NCI-H1417 treated with DMSO at 0.1 percent for 48 hours (cell line): Measurements from ENCODE around the gene RPN2.
A peak's percentile ranks its signal among the peaks of the same experiment; 100 is the strongest.

ENCODE experiments used
- DNase-seq: peaks from one replicate; lab custom pipeline; 2025; lab: John Stamatoyannopoulos, UW

The RPN2 gene

DNA sequence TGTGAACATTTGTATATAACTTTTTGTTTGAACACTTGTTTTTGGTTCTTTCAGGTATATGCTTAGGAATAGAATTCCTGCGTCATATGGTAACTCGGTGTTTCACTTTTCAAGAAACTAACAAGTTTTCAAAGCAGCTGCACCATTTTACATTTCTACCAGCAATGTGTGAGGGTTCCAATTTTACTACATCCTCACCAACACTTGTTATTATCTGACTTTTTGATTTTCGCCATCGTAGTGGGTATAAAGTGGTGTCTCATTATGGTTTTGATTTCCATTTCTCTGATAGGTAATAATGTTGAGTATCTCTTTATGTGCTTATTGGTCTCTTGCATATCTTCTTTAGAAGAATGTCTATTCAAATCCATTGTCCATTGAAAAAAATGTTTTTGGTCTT lies 39.8 kb downstream of the RPN2 start:
- DNase-seq = no peak

DNA sequence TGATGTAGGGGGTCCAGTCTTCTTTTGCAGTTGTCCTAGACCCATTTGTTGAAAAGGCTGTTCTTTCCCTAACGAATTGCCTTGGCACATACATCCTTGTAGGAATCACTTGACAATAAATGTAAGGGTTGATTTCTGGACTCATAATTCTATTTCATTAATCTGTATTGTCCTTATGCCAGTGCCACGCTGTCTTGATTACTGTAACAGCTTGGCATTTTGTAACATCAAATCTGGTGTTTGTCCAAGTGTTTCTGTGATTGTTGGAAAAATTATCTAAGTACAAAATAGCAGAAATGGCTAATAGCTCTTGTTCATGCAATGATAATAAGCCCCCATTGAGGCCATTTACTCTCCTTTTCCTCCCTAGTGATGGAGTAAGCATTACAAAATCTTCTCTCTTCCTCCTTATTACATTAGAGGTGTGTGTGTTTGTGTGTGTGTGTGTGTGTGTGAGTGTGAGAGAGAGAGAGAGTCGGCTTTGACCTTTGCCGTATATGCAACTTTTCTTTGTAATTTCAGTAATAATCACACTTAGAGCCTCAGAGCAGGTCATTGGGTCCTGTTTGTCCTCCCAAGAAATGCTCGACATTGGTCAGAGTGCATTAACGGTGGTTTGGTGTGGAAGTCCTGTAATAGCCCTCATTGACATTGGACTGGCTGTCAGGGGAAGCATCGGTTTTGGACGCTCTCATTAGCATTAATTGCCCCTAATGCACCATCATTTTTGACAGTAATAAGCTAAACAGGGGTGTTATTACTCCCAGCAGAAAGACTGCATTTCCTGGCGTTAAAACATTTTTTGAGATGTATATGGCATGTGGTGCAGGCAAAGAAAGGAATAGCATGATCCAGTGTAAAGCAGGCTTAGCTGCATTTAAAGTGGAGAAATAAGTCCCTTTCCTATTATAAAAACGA lies 40.9 kb downstream of the RPN2 start:
- peak; percentile 38 for DNase-seq

DNA sequence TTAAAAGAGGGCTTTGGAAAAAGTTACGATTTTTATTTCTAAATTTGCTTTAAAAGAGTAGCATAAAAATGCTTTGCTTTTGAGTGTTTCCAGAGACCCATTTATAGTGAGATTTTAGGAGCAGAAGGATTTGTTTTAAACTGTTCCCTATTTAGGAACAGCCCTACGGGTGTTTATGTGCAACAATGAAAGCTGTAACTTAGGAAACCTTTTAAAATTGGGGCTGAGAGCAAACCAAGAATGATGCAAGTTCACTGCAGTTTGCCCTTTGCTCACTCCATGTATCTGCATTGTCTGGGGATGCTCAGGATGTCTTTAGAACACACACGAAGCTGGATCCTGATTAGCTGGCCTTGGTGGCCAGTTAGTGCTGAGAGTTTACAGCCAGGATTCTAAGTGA lies 41.6 kb downstream of the RPN2 start:
- no peak for DNase-seq

DNA sequence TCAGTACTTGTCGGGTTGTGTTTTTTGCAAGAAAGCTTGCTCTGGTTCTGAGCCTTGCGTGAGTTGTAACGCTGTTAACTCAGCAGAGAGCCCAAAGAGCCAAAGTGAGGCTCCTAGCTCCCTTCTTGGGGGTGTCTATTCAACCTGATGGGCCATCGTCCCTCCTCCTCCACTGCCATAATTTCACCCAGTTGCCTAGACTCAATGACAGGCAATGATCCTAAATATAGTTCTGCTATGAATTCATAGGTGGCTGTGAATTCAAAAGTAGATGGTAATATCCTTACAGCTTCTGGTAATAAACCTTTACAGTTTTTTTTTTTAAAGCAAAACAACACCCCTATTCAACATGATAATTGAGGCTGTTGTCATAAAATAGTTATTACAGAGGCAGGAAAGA lies 43.0 kb downstream of the RPN2 start:
- no peak for DNase-seq

DNA sequence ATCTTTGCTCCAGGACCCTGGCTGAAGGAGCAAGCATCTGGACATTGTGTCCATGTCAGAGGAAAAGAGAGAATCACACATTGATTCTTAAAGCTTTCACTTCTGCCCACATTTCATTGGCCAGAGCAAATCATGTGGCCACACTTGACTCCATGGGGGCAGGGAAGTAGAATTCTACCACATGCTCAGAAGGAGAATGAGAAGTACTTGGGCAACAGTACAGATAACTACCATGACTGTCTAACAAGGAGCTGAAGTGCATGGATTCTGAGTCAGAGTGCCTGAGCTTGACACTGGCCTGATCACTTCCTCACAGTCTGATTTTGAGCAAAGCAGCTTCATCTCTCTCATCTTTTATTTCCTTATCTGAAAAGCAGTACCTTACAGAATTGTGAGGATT lies 43.9 kb downstream of the RPN2 start:
- no peak for DNase-seq

DNA sequence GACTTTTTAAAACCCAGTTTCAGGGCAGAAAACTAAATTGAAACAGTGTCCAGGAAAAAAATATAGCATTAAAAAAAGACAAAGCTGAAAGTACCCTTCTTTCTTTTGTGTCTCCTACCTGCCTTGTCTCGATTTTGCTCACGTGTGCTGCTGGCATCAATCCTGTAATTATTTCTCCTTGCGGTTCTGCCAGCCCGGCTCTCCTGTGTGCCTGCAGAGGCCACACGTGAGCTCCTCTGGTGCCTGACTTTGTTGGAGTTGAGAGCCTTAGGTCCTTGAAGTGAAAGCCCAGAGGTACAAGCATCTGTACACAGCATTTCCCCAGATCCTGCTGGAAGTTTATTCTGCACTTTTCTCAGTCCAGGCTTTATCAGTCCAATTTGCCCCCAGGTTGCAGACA lies 46.0 kb downstream of the RPN2 start:
- no peak for DNase-seq

DNA sequence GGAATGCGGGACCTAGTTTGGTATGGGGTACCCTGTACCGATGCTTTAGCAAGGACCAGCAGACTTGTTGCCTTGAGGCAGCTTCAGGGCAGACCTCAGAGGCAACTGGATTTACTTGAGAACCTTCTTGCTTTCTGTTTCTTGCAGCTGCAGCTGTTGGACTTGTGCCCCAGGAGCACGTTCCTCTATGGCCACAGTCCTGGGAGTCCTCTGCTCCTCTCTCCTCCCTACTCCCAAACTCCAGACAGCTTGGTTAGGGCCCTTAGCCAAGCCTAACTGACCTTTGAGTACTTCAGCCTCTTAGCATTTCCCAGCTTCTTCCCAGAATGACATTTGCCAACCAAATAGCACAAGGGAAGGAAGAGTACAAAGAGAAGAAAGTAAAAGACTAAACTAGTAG lies 47.8 kb downstream of the RPN2 start:
- no peak for DNase-seq

DNA sequence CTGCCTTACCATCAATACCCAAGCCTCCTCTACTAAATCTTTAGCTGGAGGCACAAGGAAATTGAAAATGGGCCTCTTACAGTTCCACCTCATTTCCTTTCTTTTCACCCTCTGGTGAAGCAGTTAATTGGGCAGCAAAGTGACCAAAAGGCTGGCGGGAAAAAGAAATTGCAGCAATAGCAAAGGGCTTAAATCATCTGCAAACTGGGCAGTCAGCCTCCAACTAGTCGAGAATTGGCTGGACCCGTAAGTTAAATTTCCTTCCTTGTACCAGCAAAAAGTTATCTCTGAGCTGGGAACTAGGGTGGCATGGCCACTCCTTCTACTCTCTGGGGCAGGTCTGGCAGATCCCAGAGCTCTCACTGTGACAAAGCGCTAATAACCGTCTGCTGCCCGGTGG lies 49.0 kb downstream of the RPN2 start:
- no peak for DNase-seq

DNA sequence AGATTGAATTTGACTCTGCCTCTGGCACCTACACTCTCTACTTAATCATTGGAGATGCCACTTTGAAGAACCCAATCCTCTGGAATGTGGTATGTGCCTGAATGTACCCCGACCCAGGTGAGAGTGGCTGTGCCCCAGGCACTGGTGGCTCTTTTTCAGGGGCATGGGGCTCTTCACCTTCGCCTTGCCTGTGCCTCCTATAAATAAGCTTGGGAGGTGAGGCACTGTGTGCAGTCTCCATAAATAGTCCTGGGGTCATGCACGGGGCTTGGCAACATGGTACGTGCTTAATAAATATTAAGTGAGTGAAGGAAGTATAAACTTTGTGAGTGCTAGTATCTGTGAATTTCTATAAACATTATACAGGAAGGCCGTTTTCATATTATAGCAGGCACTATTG lies 49.5 kb downstream of the RPN2 start:
- DNase-seq = no peak

DNA sequence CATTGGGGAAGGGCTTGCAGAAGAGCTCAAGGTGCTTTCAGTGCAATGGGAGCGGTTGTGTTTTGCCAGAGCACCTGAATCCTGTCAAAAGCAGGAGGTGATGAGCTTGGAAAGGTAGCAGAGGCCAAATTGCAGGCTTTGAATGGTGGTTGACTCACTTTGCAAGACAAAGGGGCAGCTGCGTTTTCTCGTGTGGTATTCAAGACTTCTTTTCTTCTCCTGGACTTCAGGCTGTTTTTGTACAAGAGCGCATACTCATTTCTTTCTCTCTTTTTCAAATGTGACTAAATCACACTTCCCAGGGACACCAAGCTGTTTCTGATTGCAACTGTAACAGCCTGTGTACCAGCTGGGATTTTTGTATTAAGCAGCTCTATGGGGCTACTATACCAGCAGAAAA lies 50.2 kb downstream of the RPN2 start:
- DNase-seq = no peak

DNA sequence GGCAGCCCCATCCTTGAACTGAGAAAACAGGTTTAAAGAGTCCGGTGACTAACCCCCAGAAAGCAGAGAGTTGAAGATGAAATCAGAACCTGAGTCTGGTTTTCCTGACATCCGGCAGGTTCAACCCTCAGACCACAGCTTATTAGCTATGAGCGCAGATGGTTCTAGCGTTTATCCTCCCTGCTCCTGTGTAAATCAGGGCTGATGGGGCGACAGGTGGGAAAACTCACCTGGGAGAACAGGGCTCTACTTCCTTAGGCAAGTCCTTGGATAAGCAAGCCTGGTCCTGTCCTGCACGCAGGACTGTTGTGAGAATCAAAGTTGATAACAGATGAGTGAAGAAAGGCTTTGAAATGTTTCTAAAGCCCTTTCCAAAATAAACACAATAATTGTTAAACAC lies 51.1 kb downstream of the RPN2 start:
- DNase-seq = no peak

DNA sequence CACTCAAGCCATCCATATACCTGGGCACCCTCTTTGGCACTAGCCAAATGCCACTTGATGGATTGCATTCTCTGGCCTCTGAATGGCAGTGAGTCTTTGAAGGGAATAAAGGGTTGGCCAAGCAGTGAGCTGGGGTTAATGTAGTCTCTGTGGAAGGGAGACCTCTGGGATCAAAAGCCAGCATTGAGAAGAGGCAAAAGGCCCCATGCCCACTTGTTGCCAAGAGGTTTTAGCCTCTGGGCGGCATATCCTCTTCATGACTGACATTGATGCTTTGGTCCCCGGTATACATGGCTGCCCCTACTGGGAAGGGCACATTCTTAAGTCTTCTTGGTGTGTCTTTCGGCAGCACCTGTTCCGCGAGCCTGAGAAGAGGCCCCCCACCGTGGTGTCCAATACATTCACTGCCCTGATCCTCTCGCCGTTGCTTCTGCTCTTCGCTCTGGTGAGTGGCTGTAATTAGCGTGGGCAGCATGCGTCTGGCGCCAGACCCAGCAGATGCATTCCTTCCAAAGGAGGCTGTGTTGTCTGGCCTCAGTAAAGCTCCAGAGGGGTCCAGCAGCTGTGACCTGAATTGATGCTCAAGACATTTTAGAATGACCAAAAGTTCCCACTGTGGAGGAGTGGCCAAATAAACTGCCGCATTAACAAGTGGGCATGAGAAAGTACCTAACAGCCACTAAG lies 53.0 kb downstream of the RPN2 start:
- DNase-seq = peak; percentile 80

DNA sequence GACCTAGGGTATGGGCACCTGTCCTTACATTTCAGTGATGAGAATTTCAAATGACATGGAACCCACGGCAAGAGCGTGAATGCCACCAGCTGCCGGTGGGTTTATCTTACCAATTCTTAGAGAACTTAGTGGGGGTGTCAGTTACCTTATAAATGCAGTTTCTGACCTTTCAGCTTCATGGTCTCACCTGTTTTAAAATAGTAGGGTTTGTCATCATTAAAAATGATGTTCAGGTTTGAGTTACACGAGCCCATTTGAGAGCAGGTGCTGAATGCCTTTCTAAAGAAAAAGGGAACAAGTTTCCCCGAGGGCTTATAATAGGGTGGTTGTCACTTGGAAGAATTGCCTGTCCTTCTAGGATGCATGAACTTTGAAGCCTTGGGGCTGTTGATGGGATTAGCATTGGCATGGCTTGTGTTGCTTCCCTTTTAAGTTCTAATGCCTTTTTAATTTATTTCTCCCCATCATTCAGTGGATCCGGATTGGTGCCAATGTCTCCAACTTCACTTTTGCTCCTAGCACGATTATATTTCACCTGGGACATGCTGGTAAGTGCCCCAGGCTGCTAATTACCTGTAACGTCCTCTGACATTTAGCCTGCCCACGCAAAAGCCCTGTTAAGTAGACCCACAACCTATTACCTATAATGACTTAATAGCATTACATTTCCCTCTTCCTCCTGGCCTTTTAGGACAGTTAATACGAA lies 54.6 kb downstream of the RPN2 start:
- DNase-seq = peak; percentile 92

DNA sequence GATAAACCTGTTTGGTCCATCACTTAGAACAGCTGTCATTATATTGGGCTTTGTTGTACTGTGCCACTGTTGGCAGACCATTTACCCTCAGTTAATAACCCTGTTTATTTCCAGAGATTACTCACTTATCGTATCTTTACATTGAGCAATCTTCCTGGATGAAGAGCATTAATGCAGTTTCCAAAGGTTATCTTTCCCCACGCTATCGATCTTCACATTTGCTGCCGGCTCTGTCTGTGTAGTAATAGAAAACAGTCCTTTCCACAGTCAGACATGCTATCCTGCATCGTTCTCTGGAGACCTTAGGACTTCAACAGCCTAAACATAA lies 55.1 kb downstream of the RPN2 start:
- no peak for DNase-seq

DNA sequence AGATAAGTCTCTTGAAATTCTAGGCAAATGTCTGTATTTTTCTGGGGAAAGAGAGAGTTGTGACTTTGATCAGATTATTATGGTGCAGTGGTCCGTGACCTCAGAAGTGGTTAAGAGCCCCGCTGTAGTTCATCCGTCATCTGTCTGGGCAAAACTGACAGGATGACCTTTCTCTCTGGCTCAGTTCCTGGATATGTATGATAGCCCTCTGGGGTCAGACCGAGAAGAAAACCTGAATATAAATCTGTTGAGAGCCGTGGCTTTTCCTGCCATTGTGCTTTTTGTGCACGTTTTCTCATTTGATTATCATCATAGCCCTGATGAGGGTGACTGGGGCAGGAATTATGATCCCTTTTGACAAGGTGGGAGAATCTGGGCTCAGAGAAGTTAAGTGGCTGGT lies 55.9 kb downstream of the RPN2 start:
- DNase-seq = peak; percentile 37

DNA sequence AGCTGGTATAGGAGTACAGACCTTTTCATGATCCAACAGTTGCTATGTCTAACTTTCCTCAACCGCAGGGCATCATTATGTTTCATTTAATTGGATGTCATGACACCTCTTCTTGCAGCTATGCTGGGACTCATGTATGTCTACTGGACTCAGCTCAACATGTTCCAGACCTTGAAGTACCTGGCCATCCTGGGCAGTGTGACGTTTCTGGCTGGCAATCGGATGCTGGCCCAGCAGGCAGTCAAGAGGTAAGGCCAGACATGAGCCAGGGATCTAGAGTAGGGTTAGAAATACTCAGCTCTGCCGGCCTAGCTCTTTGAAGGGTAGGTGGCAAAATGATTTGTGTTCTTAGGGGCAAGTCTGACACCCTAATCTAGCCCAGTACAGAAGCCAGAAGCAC lies 57.3 kb downstream of the RPN2 start:
- DNase-seq = no peak

DNA sequence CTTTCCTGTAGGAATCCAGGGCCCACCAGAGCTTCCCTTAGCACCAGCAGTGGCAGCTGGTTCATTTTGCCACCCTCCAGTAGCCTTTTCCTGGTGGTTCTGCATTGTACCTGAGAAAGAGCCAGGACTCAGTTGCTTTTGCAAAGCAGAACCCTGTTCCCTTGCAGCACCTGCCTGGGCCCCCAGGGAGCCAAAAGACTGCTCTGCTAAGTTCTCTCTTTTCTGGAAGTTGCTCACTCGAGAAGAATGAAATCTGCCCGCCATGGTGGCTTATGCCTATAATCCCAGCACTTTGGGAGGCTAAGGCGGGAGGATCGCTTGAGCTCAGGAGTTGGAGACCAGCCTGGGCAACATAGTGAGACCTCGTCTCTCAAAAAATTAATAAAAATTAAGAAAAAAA lies 58.5 kb downstream of the RPN2 start:
- DNase-seq = no peak

DNA sequence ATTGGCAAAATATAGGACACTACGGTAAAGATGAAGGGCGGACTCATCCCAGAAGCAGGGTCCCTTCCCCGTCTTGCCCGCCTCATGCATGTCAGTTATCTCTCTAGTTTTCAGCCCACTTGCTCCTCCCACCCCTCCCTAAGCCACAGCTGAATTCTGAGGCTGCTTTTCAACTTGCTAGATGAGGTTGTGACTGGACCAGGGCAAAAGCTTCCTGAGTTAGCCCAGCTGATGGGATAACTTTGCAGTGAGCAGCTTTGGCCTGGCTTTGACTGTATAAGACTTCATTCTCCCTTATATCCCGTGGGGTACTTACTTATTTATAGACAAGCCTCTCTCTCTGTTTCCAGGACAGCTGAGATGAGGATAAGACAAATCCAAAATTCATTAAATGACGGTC lies 59.3 kb downstream of the RPN2 start:
- no peak for DNase-seq

DNA sequence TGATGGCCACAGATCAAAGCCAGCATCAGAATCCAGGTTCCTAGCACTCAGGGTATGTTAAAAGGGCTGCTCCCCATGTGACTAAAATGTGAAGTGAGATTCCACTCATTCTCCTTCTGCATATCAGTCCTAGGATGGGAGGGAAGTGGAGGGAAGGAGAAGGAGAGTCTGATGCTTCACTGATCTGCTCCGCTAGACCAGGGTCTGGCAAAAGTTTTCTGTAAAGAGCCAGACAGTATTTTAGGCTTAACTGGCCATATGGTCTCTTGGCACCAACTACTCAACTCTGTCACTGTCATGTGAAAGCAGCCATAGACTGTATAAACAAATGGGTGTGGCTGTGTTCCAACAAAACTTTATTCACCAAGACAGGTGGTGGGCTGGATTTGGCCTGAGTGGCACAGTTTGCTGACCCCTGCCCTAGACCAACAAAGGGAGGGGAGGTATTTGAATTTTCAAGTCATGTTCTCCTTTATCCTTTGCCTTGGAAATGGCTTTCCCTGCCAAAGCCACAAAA lies 59.9 kb downstream of the RPN2 start:
- DNase-seq = no peak

DNA sequence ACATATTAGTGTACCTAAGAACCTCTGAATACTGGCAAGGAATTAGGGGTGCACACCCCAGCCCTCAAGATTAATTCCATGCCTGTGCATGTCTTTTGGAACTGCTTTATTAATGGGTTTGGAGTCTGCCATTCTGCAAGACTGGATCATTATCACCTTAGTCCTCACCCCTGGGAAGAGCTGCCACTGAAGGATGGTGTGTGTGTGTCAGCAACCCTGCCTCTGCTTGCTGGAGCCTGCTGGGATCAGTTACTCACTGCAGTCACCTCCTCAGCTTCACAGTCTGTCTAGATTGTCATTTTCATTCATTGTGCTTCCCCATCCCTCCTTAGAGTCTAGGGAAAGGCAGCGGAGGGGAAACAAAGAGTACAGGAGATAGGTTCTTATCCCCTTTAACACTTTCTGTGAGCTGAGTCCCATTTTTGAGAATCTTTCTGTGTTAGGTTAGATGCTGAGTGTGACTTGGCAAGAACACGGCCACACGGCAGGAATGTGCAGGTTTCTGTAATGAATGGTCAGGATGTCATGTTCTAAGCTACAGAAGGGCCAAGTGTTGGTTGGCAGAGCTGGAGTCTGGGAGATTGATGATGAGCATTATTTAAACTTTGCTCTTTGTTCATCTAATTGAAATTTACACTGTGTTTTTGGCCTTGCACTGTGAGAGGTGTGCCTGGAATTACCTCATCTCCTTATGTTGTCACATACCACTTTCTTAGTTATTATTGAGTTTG lies 61.4 kb downstream of the RPN2 start:
- DNase-seq = no peak

DNA sequence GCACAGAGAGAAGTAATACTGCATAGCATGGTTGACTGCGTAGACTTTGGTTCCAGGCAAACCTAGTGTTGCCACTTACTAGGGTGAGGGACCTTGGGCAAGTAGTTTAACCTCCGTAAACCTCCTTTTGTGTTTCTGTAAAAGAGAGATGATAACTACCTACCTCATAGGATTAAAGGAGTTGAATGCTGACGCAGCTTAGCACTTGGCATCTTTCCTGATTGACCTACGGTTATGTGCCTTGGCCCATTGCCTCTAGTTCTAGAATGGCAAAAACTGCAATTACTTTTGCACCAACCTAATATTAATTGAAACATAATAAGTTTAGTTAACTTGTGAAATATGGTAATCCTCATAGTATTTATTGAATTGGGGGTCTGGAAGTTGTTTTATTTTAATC lies 63.4 kb downstream of the RPN2 start:
- DNase-seq = no peak
